Muscle layer of duodenum (tissue), 2 donors: ENCODE results near the gene PHACTR4.
"Not testable (repeated sequence)": the region's sequence is repeated elsewhere in the genome, so short reads cannot be mapped to it uniquely, and the experiment has no call there.

Experiments used
- H3K27ac ChIP-seq: one replicate; pipeline ENCODE4 v1.7.0; 2013; ENCODE audit warnings: mild to moderate bottlenecking, low read length
- H3K27me3 ChIP-seq: one replicate; pipeline ENCODE4 v1.7.0; 2013; ENCODE audit warnings: low read depth, mild to moderate bottlenecking, control low read depth, low read length
- H3K36me3 ChIP-seq, 2 donors: one replicate each; pipeline ENCODE4 v1.7.0; 2013; ENCODE audit warnings: low read length in 2 of 2, control low read depth in 1 of 2, mild to moderate bottlenecking in 1 of 2; ENCODE audit not compliant: insufficient read depth in 2 of 2, control insufficient read depth in 1 of 2
- H3K4me1 ChIP-seq, 2 donors: one replicate each; pipeline ENCODE4 v1.7.0; 2013; ENCODE audit warnings: low read length in 2 of 2, mild to moderate bottlenecking in 2 of 2, control low read depth in 1 of 2, moderate library complexity in 1 of 2; ENCODE audit not compliant: insufficient read depth in 2 of 2, control insufficient read depth in 1 of 2
- H3K4me3 ChIP-seq, 2 donors: one replicate each; pipeline ENCODE4 v1.7.0; 2013; ENCODE audit warnings: low read length in 2 of 2, low read depth in 1 of 2, mild to moderate bottlenecking in 1 of 2
- H3K9me3 ChIP-seq, 2 donors: one replicate each; pipeline ENCODE4 v1.7.0; 2013; ENCODE audit warnings: low read length in 2 of 2, control low read depth in 1 of 2, mild to moderate bottlenecking in 1 of 2; ENCODE audit not compliant: control insufficient read depth in 1 of 2
- donor health status: healthy.

Gene PHACTR4

GRCh38 chr1:28526886-28527285, 157.3 kb downstream of the PHACTR4 start:
- no peaks in the 10 kb centered on the region for H3K36me3 ChIP-seq
- H3K9me3 ChIP-seq: no peaks in the 10 kb centered on the region
- no peaks in the 10 kb centered on the region for H3K27me3 ChIP-seq
- no peak overlapping the region for H3K4me3 ChIP-seq
- H3K27ac ChIP-seq: no peak overlapping the region
- H3K4me1 ChIP-seq: no peaks in the 10 kb centered on the region

GRCh38 chr1:28530456-28530855, 160.9 kb downstream of the PHACTR4 start:
- Histone ChIP-seq H3K27me3 (no peaks in the 10 kb centered on the region), H3K4me3 (no peak overlapping the region), H3K4me1 (no peaks in the 10 kb centered on the region), H3K27ac (no peak overlapping the region), H3K9me3 (no peaks in the 10 kb centered on the region), H3K36me3 (peaks cover 10 to 11% of the 10 kb centered on the region in 2 donors)

- Histone ChIP-seq H3K4me1 (no peaks in the 10 kb centered on the region), H3K4me3 (no peak overlapping the region), H3K9me3 (no peaks in the 10 kb centered on the region), H3K27me3 (no peaks in the 10 kb centered on the region), H3K27ac (no peak overlapping the region), H3K36me3 (peaks cover 20% of the 10 kb centered on the region in 2 donors)
Observed at GRCh38 chr1:28534671-28535070, 165.1 kb downstream of the PHACTR4 start.

- H3K27me3 ChIP-seq: no peaks in the 10 kb centered on the region
- no peak overlapping the region for H3K4me3 ChIP-seq
- H3K9me3 ChIP-seq: no peaks in the 10 kb centered on the region
- H3K27ac ChIP-seq: no peak overlapping the region
- peaks cover 20% of the 10 kb centered on the region in 2 donors for H3K36me3 ChIP-seq
- H3K4me1 ChIP-seq: no peaks in the 10 kb centered on the region
Observed at GRCh38 chr1:28535180-28535579, 165.6 kb downstream of the PHACTR4 start.

GRCh38 chr1:28537457-28538199, 168.1 kb downstream of the PHACTR4 start:
- no peak overlapping the region for H3K4me3 ChIP-seq
- peaks cover 20% of the 10 kb centered on the region in 2 donors for H3K36me3 ChIP-seq
- no peaks in the 10 kb centered on the region for H3K27me3 ChIP-seq
- H3K9me3 ChIP-seq: no peaks in the 10 kb centered on the region
- H3K27ac ChIP-seq: no peak overlapping the region
- H3K4me1 ChIP-seq: no peaks in the 10 kb centered on the region

- H3K9me3 ChIP-seq: no peaks in the 10 kb centered on the region
- peaks cover 20% of the 10 kb centered on the region in 2 donors for H3K36me3 ChIP-seq
- H3K4me3 ChIP-seq: no peak overlapping the region
- no peaks in the 10 kb centered on the region for H3K27me3 ChIP-seq
- H3K4me1 ChIP-seq: no peaks in the 10 kb centered on the region
- H3K27ac ChIP-seq: no peak overlapping the region
Observed at GRCh38 chr1:28538286-28538685, 168.7 kb downstream of the PHACTR4 start.

GRCh38 chr1:28540651-28541050, 171.1 kb downstream of the PHACTR4 start:
- H3K4me1 ChIP-seq: no peaks in the 10 kb centered on the region
- no peak overlapping the region for H3K4me3 ChIP-seq
- H3K27ac ChIP-seq: no peak overlapping the region
- no peaks in the 10 kb centered on the region for H3K27me3 ChIP-seq
- H3K9me3 ChIP-seq: no peaks in the 10 kb centered on the region
- H3K36me3 ChIP-seq: peaks cover 7 to 8% of the 10 kb centered on the region in 2 donors

- H3K36me3 ChIP-seq, H3K4me3 ChIP-seq, H3K27me3 ChIP-seq, H3K4me1 ChIP-seq, H3K27ac ChIP-seq, H3K9me3 ChIP-seq: not testable (repeated sequence)
Observed at GRCh38 chr1:28541414-28542015, 172.0 kb downstream of the PHACTR4 start.

- Histone ChIP-seq H3K36me3 (no peaks in the 10 kb centered on the region), H3K27ac (no peak overlapping the region), H3K4me1 (no peaks in the 10 kb centered on the region), H3K4me3 (no peak overlapping the region), H3K27me3 (no peaks in the 10 kb centered on the region), H3K9me3 (no peaks in the 10 kb centered on the region)
Observed at GRCh38 chr1:28545246-28545628, 175.7 kb downstream of the PHACTR4 start.

- Histone ChIP-seq H3K9me3 (no peaks in the 10 kb centered on the region), H3K36me3 (no peaks in the 10 kb centered on the region), H3K4me3 (no peak overlapping the region), H3K4me1 (no peaks in the 10 kb centered on the region), H3K27ac (no peak overlapping the region), H3K27me3 (no peaks in the 10 kb centered on the region)
Observed at GRCh38 chr1:28548318-28548717, 178.8 kb downstream of the PHACTR4 start.
